ENCODE results near the gene TMEM203.

DNA sequence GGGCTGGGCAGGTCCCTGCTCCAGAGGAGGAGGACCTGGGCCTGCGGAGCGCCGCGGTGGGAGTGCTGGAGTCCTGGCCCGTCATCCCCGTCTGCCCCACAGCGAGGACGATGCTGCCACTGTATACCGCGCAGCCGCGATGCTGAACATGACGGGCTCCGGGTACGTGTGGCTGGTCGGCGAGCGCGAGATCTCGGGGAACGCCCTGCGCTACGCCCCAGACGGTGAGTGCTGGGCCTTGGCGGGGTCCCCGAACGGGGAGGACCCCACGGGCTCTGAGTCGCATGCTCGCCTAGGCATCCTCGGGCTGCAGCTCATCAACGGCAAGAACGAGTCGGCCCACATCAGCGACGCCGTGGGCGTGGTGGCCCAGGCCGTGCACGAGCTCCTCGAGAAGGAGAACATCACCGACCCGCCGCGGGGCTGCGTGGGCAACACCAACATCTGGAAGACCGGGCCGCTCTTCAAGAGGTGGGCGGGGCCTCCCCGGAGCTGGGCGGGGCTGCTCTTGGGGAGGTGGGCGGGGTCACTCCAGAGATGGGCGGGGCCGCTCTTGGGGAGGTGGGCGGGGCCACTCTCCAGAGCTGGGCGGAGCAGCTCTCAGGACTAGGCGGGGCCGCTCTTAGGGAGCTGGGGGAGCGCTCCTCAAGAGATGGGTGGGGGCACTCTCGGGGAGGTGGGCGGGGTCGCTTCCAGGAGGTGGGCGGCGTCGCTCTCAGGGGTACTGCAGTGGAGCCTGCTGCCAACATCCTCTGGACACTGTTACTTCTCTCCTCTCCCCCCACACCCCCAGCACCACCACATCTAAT lies 48.7 kb downstream of the TMEM203 start:
- TF ChIP-seq, protein P1, sequence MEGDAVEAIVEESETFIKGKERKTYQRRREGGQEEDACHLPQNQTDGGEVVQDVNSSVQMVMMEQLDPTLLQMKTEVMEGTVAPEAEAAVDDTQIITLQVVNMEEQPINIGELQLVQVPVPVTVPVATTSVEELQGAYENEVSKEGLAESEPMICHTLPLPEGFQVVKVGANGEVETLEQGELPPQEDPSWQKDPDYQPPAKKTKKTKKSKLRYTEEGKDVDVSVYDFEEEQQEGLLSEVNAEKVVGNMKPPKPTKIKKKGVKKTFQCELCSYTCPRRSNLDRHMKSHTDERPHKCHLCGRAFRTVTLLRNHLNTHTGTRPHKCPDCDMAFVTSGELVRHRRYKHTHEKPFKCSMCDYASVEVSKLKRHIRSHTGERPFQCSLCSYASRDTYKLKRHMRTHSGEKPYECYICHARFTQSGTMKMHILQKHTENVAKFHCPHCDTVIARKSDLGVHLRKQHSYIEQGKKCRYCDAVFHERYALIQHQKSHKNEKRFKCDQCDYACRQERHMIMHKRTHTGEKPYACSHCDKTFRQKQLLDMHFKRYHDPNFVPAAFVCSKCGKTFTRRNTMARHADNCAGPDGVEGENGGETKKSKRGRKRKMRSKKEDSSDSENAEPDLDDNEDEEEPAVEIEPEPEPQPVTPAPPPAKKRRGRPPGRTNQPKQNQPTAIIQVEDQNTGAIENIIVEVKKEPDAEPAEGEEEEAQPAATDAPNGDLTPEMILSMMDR (IDR thresholded peaks at IDR 0.05; ENCODE audit: low read depth, low read length), result no peak
- no peak for TF ChIP-seq EZH2phosphoT487 (IDR thresholded peaks at IDR 0.05; ENCODE audit: low read depth)

Measured in OCI-LY3 (cell line).